Sigmoid colon (tissue), 7 donors: Measurements from ENCODE around the gene OR8G5. TPM values are rescaled to one million over a fixed set of nuclear protein-coding genes. Genes with fewer than 3 reads are reported as not detected.

Experiments
- DNase-seq: peaks from one replicate; pipeline ENCODE4 v3.0.0-alpha.2; 2019
- H3K27ac ChIP-seq, 4 donors: fragments of 200-600 bp; sonication (generic); one replicate each; pipeline ENCODE4 v1.5.1; 2016 to 2019; ENCODE audit warnings: mild to moderate bottlenecking in 1 of 4
- H3K27me3 ChIP-seq, 3 donors: fragments of 200-600 bp; sonication (generic); one replicate each; pipeline ENCODE4 v1.5.1; 2019; ENCODE audit warnings: mild to moderate bottlenecking in 1 of 3
- H3K36me3 ChIP-seq, 4 donors: fragments of 200-600 bp; sonication (generic); one replicate each; pipeline ENCODE4 v1.5.1; 2016 to 2019
- H3K4me1 ChIP-seq, 4 donors: fragments of 200-600 bp; sonication (generic); one replicate each; pipeline ENCODE4 v1.5.1; 2017 to 2019
- H3K4me3 ChIP-seq, 4 donors: fragments of 200-600 bp; sonication (generic); one replicate each; pipeline ENCODE4 v1.5.1; 2017 to 2019; ENCODE audit warnings: mild to moderate bottlenecking in 2 of 4, moderate library complexity in 1 of 4
- H3K9me3 ChIP-seq, 4 donors: fragments of 200-600 bp in 3 of 4; sonication (generic) in 3 of 4; one replicate each; pipeline versions ENCODE4 v1.5.1 to v1.6.1; 2013 to 2019
- CTCF ChIP-seq, 4 experiments: fragments of 450-650 bp in 3 of 4; fragments of 200-600 bp in 1 of 4; IDR thresholded peaks; one replicate each; pipeline ENCODE4 v1.5.1; 2016 to 2019; ENCODE audit warnings: antibody characterized with exemption in 4 of 4, mild to moderate bottlenecking in 3 of 4, moderate library complexity in 2 of 4
- EP300 ChIP-seq, 4 donors: sonication (generic); formaldehyde crosslinking; IDR thresholded peaks; one replicate each; pipeline ENCODE4 v1.6.1; 2017; ENCODE audit warnings: antibody characterized with exemption in 4 of 4
- POLR2A ChIP-seq, 2 donors: fragments of 450-650 bp; IDR thresholded peaks; one replicate each; pipeline ENCODE4 v1.6.1; 2016; ENCODE audit warnings: antibody characterized with exemption in 2 of 2, mild to moderate bottlenecking in 2 of 2, moderate library complexity in 2 of 2
- POLR2AphosphoS5 ChIP-seq, 4 donors: sonication (generic); formaldehyde crosslinking; IDR thresholded peaks; one replicate each; pipeline ENCODE4 v1.6.1; 2017; ENCODE audit warnings: antibody characterized with exemption in 4 of 4
- WGBS, 2 donors: extraction: QIAGEN DNeasy Blood & Tissue Kit; methylation state at CpG; one replicate each; pipeline ENCODE4 v1.1.7; 2013; 5-methylcytosine and 5-hydroxymethylcytosine counted together
- intact Hi-C: fragments of 100-400 bp; cut with DNase I; formaldehyde crosslinking; loops from one replicate; pipeline ENCODE4 v1.15.1; 2023
- polyA plus RNA-seq, 3 donors: library from polyadenylated mRNA; stranded (reverse); fragments of 200-250 nt; gene quantifications; one replicate each; pipeline ENCODE4 v1.2.3, GENCODE V29; 2013
- total RNA-seq, 4 donors: library from RNA; depleted of rRNA; stranded (reverse); fragments of >200 nt; gene quantifications; one replicate each; pipeline ENCODE4 v1.1.0, GENCODE V29; 2016
- donor health status: healthy with polysubstance abuse.
- donor health status: Bipolar disorder and iron deficiency.
- donor health status: healthy.

Gene OR8G5
- total and polyA plus RNA-seq, 7 donors = 0.10 TPM; not detected in 6

GRCh38 chr11:124313131-124313530 lies 57.0 kb downstream of the OR8G5 start:
- no peak overlapping the region for H3K27ac ChIP-seq
- no peaks in the 10 kb centered on the region for H3K27me3 ChIP-seq
- TF ChIP-seq POLR2A (IDR thresholded peaks at IDR 0.05) (no peak), POLR2AphosphoS5 (IDR thresholded peaks at IDR 0.05) (no peak), CTCF (IDR thresholded peaks at IDR 0.05) (no peak), EP300 (IDR thresholded peaks at IDR 0.05) (no peak)
- no peaks in the 10 kb centered on the region for H3K4me1 ChIP-seq
- H3K4me3 ChIP-seq = no peak overlapping the region
- no peaks in the 10 kb centered on the region for H3K9me3 ChIP-seq
- WGBS, 2 donors = 92 to 93% methylated on average over 4 of the region's 4 CpGs
- no peak for DNase-seq
- intact Hi-C loops = no loop called here
- no peaks in the 10 kb centered on the region for H3K36me3 ChIP-seq

GRCh38 chr11:124313849-124314248 lies 57.7 kb downstream of the OR8G5 start, which contains the start of gene OR8D1:
Gene OR8D1, minus strand, starts transcription at chr11:124313949. Its CDS starts 3,183 bp downstream, at chr11:124310766.
- TF ChIP-seq CTCF (IDR thresholded peaks at IDR 0.05) = no peak
- TF ChIP-seq EP300 (IDR thresholded peaks at IDR 0.05) = no peak
- TF ChIP-seq POLR2AphosphoS5 (IDR thresholded peaks at IDR 0.05) = no peak
- no peak for TF ChIP-seq POLR2A (IDR thresholded peaks at IDR 0.05)
- DNase-seq = no peak
- 87 to 93% methylated on average over 2 of the region's 2 CpGs for WGBS, 2 donors
- intact Hi-C loops = no loop called here
- H3K4me1 ChIP-seq = no peaks in the 10 kb centered on the region
- no peaks in the 10 kb centered on the region for H3K9me3 ChIP-seq
- H3K27ac ChIP-seq = no peak within 1 kb of the TSS
- no peak within 1 kb of the TSS for H3K4me3 ChIP-seq
- H3K36me3 ChIP-seq = no peaks in the 10 kb centered on the region
- H3K27me3 ChIP-seq = no peaks in the 10 kb centered on the region

GRCh38 chr11:124315052-124315451 lies 58.9 kb downstream of the OR8G5 start:
- Histone ChIP-seq H3K9me3 (no peaks in the 10 kb centered on the region), H3K36me3 (no peaks in the 10 kb centered on the region), H3K4me3 (no peak overlapping the region), H3K27me3 (no peaks in the 10 kb centered on the region), H3K27ac (no peak overlapping the region), H3K4me1 (no peaks in the 10 kb centered on the region)
- WGBS, 2 donors = 57 to 66% methylated on average over 3 of the region's 3 CpGs
- intact Hi-C loops = no loop called here
- DNase-seq = no peak
- TF ChIP-seq EP300 (IDR thresholded peaks at IDR 0.05) (no peak), CTCF (IDR thresholded peaks at IDR 0.05) (no peak), POLR2A (IDR thresholded peaks at IDR 0.05) (no peak), POLR2AphosphoS5 (IDR thresholded peaks at IDR 0.05) (no peak)

Other genes starting within 250 kb of the OR8G5 start
- gene OR10G4, start 243.4 kb upstream of the OR8G5 start, total RNA-seq = under 1 TPM in 1 of 4 donors, not detected in 3; 0.71 TPM
- under 1 TPM in 1 of 3 donors, not detected in 2; 0.03 TPM for gene OR10G4, start 243.4 kb upstream of the OR8G5 start, polyA plus RNA-seq
- gene OR10G9, start 233.4 kb upstream of the OR8G5 start, total RNA-seq = not detected
- gene OR10G9, start 233.4 kb upstream of the OR8G5 start, polyA plus RNA-seq = not detected
- gene OR10G8, start 229.6 kb upstream of the OR8G5 start, total RNA-seq = not detected
- gene OR10G8, start 229.6 kb upstream of the OR8G5 start, polyA plus RNA-seq = not detected
- gene OR10G7, start 215.1 kb upstream of the OR8G5 start, total RNA-seq = not detected
- gene OR10G7, start 215.1 kb upstream of the OR8G5 start, polyA plus RNA-seq = not detected
- gene VWA5A, start 140.9 kb upstream of the OR8G5 start, total RNA-seq = 10 to 100 TPM; 14.2 to 16.6 (median 14.6) TPM
- 10 to 100 TPM; 31.0 to 43.8 (median 34.0) TPM for gene VWA5A, start 140.9 kb upstream of the OR8G5 start, polyA plus RNA-seq
- gene OR10D3, start 73.0 kb upstream of the OR8G5 start, total RNA-seq = not detected
- gene OR10D3, start 73.0 kb upstream of the OR8G5 start, polyA plus RNA-seq = not detected
- not detected for gene OR8G1, start 15.3 kb upstream of the OR8G5 start, total RNA-seq
- not detected for gene OR8G1, start 15.3 kb upstream of the OR8G5 start, polyA plus RNA-seq
- gene OR8D1, start 57.6 kb downstream of the OR8G5 start, total RNA-seq = not detected
- gene OR8D1, start 57.6 kb downstream of the OR8G5 start, polyA plus RNA-seq = not detected
- gene OR8D2, start 63.8 kb downstream of the OR8G5 start, total RNA-seq = not detected
- gene OR8D2, start 63.8 kb downstream of the OR8G5 start, polyA plus RNA-seq = not detected
- gene OR8B2, start 128.1 kb downstream of the OR8G5 start, total RNA-seq = not detected
- gene OR8B2, start 128.1 kb downstream of the OR8G5 start, polyA plus RNA-seq = not detected
- not detected for gene OR8B3, start 142.6 kb downstream of the OR8G5 start, total RNA-seq
- not detected for gene OR8B3, start 142.6 kb downstream of the OR8G5 start, polyA plus RNA-seq
- not detected for gene OR8B4, start 168.5 kb downstream of the OR8G5 start, total RNA-seq
- not detected for gene OR8B4, start 168.5 kb downstream of the OR8G5 start, polyA plus RNA-seq
- not detected for gene OR8B8, start 189.3 kb downstream of the OR8G5 start, total RNA-seq
- gene OR8B8, start 189.3 kb downstream of the OR8G5 start, polyA plus RNA-seq = not detected